ENCODE results near the gene GPR84. TPM values are rescaled to one million over a fixed set of nuclear protein-coding genes. Genes with fewer than 3 reads are reported as not detected.

GPR84 gene
- total and polyA plus RNA-seq, 3 donors from 2014 or later: 0.43 to 0.58 TPM; not detected in 1

- H3K27me3 ChIP-seq: no peaks in the 10 kb centered on the region
- H3K36me3 ChIP-seq (ENCODE audit: low read depth, missing control alignments): no peaks in the 10 kb centered on the region
- no peaks in the 10 kb centered on the region for H3K4me1 ChIP-seq
- H3K4me3 ChIP-seq: no peak overlapping the region
- no peak overlapping the region for H3K27ac ChIP-seq
- TF ChIP-seq CTCF (IDR thresholded peaks at IDR 0.05) (no peak), POLR2A (IDR thresholded peaks at IDR 0.05) (no peak)
- no peak for DNase-seq
- 75 to 76% methylated on average over 6 to 10 of the region's 10 CpGs for WGBS, 2 donors
- intact Hi-C loops (cut with DNase I; ENCODE audit: low total_unique reads): no loop called here
- no peaks in the 10 kb centered on the region for H3K9me3 ChIP-seq
Observed at GRCh38 chr12:54411391-54412241, 47.3 kb upstream of the GPR84 start.

GRCh38 chr12:54409267-54409666, 45.0 kb upstream of the GPR84 start:
- intact Hi-C loops (cut with DNase I; ENCODE audit: low total_unique reads): no loop called here
- Histone ChIP-seq H3K27ac (no peak overlapping the region), H3K4me1 (no peaks in the 10 kb centered on the region), H3K4me3 (no peak overlapping the region), H3K9me3 (no peaks in the 10 kb centered on the region), H3K36me3 (ENCODE audit: low read depth, missing control alignments) (no peaks in the 10 kb centered on the region), H3K27me3 (no peaks in the 10 kb centered on the region)
- WGBS, 2 donors: 91 to 100% methylated on average over 1 to 8 of the region's 8 CpGs
- no peak for DNase-seq
- TF ChIP-seq CTCF (IDR thresholded peaks at IDR 0.05): no peak
- TF ChIP-seq POLR2A (IDR thresholded peaks at IDR 0.05): no peak

- H3K4me1 ChIP-seq: no peaks in the 10 kb centered on the region
Observed at GRCh38 chr12:54407183-54407905, 43.1 kb upstream of the GPR84 start.

GRCh38 chr12:54405573-54405972, 41.3 kb upstream of the GPR84 start:
- Histone ChIP-seq H3K9me3 (no peaks in the 10 kb centered on the region), H3K4me3 (no peak overlapping the region), H3K27ac (no peak overlapping the region), H3K4me1 (no peaks in the 10 kb centered on the region), H3K27me3 (no peaks in the 10 kb centered on the region), H3K36me3 (ENCODE audit: low read depth, missing control alignments) (no peaks in the 10 kb centered on the region)
- TF ChIP-seq CTCF (IDR thresholded peaks at IDR 0.05) (no peak), POLR2A (IDR thresholded peaks at IDR 0.05) (no peak)
- no peak for DNase-seq
- 93 to 97% methylated on average over 7 of the region's 7 CpGs for WGBS, 2 donors
- intact Hi-C loops (cut with DNase I; ENCODE audit: low total_unique reads): no loop called here

More at GRCh38 chr12:54407183-54407905, 43.1 kb upstream of the GPR84 start:
- Histone ChIP-seq H3K4me3 (no peak overlapping the region), H3K9me3 (no peaks in the 10 kb centered on the region), H3K36me3 (ENCODE audit: low read depth, missing control alignments) (no peaks in the 10 kb centered on the region), H3K27me3 (no peaks in the 10 kb centered on the region), H3K27ac (no peak overlapping the region)
- intact Hi-C loops (cut with DNase I; ENCODE audit: low total_unique reads): no loop called here
- DNase-seq: no peak
- TF ChIP-seq POLR2A (IDR thresholded peaks at IDR 0.05) (no peak), CTCF (IDR thresholded peaks at IDR 0.05) (no peak)
- WGBS, 2 donors: 58 to 61% methylated on average over 5 of the region's 5 CpGs
